Stimulated activated CD4-positive, alpha-beta T cell treated with anti-CD3 and anti-CD28 coated beads, Interleukin-1b, Interleukin-23, amount 100 ng/mL, for 48 hours (primary cell): ENCODE measurements around the gene PTPN9.
"Not testable (repeated sequence)": the region's sequence is repeated elsewhere in the genome, so short reads cannot be mapped to it uniquely, and the experiment has no call there.

Source experiments
- DNase-seq: peaks from one replicate; pipeline ENCODE4 v3.0.0-alpha.2; 2020

The PTPN9 gene

GRCh38 chr15:75582943-75583342 lies 3.8 kb upstream of the PTPN9 start:
- not testable (repeated sequence) for DNase-seq

GRCh38 chr15:75578173-75578947 lies 755 bp downstream of the PTPN9 start:
- DNase-seq = peak; percentile 4

GRCh38 chr15:75577401-75578172 lies 1.5 kb downstream of the PTPN9 start:
- DNase-seq = no peak

- no peak for DNase-seq
Observed at GRCh38 chr15:75573648-75574384, 5.3 kb downstream of the PTPN9 start.

- DNase-seq = no peak
Observed at GRCh38 chr15:75570126-75570845, 8.8 kb downstream of the PTPN9 start.

- no peak for DNase-seq
Observed at GRCh38 chr15:75565062-75565970, 13.8 kb downstream of the PTPN9 start.

- no peak for DNase-seq
Observed at GRCh38 chr15:75561888-75562287, 17.2 kb downstream of the PTPN9 start.

GRCh38 chr15:75559360-75559759 lies 19.8 kb downstream of the PTPN9 start:
- not testable (repeated sequence) for DNase-seq

- not testable (repeated sequence) for DNase-seq
Observed at GRCh38 chr15:75558955-75559354, 20.2 kb downstream of the PTPN9 start.

GRCh38 chr15:75554717-75555116 lies 24.4 kb downstream of the PTPN9 start:
- DNase-seq = no peak

- no peak for DNase-seq
Observed at GRCh38 chr15:75553659-75554058, 25.5 kb downstream of the PTPN9 start.

- DNase-seq = no peak
Observed at GRCh38 chr15:75551091-75551490, 28.0 kb downstream of the PTPN9 start.

GRCh38 chr15:75545064-75545463 lies 34.1 kb downstream of the PTPN9 start:
- DNase-seq = no peak

- no peak for DNase-seq
Observed at GRCh38 chr15:75544359-75544758, 34.8 kb downstream of the PTPN9 start.

- DNase-seq = not testable (repeated sequence)
Observed at GRCh38 chr15:75542949-75543545, 36.1 kb downstream of the PTPN9 start.

- no peak for DNase-seq
Observed at GRCh38 chr15:75542386-75542797, 36.7 kb downstream of the PTPN9 start.

- no peak for DNase-seq
Observed at GRCh38 chr15:75538376-75538775, 40.7 kb downstream of the PTPN9 start.

GRCh38 chr15:75533945-75534344 lies 45.2 kb downstream of the PTPN9 start:
- DNase-seq = no peak

GRCh38 chr15:75532413-75533250 lies 46.5 kb downstream of the PTPN9 start:
- no peak for DNase-seq

GRCh38 chr15:75531041-75531450 lies 48.1 kb downstream of the PTPN9 start:
- no peak for DNase-seq
